HepG2 (cell line): ENCODE data around the gene PCDH17.

Experiments
- AFF4 ChIP-seq: sonication (generic); formaldehyde crosslinking; IDR thresholded peaks from 2 replicates; pipeline ENCODE4 v1.4.0; 2020; ENCODE audit warnings: missing genetic modification reagents
- CTCF ChIP-seq: sonication (generic); formaldehyde crosslinking; IDR thresholded peaks from 2 replicates; pipeline ENCODE4 v1.5.0; 2020; ENCODE audit warnings: mild to moderate bottlenecking, missing genetic modification reagents, moderate library complexity
- MZF1 ChIP-seq: sonication (generic); formaldehyde crosslinking; IDR thresholded peaks from 2 replicates; pipeline ENCODE4 v1.8.1; 2023; ENCODE audit warnings: mild to moderate bottlenecking, missing genetic modification reagents, borderline replicate concordance
- SRF ChIP-seq: IDR thresholded peaks from 2 replicates; pipeline ENCODE4 v1.6.1; 2011; ENCODE audit warnings: mild to moderate bottlenecking, low read depth, low read length, moderate library complexity
- ZKSCAN5 ChIP-seq: sonication (generic); formaldehyde crosslinking; IDR thresholded peaks from 2 replicates; pipeline ENCODE4 v1.5.1; 2020; ENCODE audit warnings: mild to moderate bottlenecking, missing genetic modification reagents

- TF ChIP-seq AFF4 (CRISPR knock-in tag) = no peak
- TF ChIP-seq SRF = no peak
- no peak for TF ChIP-seq ZKSCAN5 (CRISPR knock-in tag)
- TF ChIP-seq CTCF = no peak
- no peak for TF ChIP-seq MZF1 (CRISPR knock-in tag)
These were observed 9.5 kb downstream of the PCDH17 start for GRCh38 chr13:57641051-57641450.
